Stimulated activated naive CD4-positive, alpha-beta T cell treated with Interleukin-2 at 50 U/mL for 16 hours (primary cell): ENCODE data around the gene STK39.
"Not testable (repeated sequence)": the region's sequence is repeated elsewhere in the genome, so short reads cannot be mapped to it uniquely, and the experiment has no call there.

Experiments used
- DNase-seq: peaks from one replicate; lab custom pipeline; 2025; lab: John Stamatoyannopoulos, UW

STK39 gene

GRCh38 chr2:168247341-168248261, at the start of gene STK39:
STK39 (minus strand) TSS chr2:168247595; CDS start chr2:168247435, 160 bp downstream.
- peak; percentile 74 for DNase-seq

GRCh38 chr2:168295051-168295450, 47.7 kb upstream of the STK39 start:
- no peak for DNase-seq

GRCh38 chr2:168294409-168294808, 47.0 kb upstream of the STK39 start:
- DNase-seq = no peak

GRCh38 chr2:168293766-168294165, 46.4 kb upstream of the STK39 start:
- no peak for DNase-seq

GRCh38 chr2:168290391-168290790, 43.0 kb upstream of the STK39 start:
- DNase-seq = no peak

GRCh38 chr2:168289880-168290279, 42.5 kb upstream of the STK39 start:
- DNase-seq = no peak

- no peak for DNase-seq
These were observed 39.1 kb upstream of the STK39 start for GRCh38 chr2:168286535-168286934.

GRCh38 chr2:168278424-168278888, 31.1 kb upstream of the STK39 start:
- no peak for DNase-seq

GRCh38 chr2:168277276-168277675, 29.9 kb upstream of the STK39 start:
- no peak for DNase-seq

- no peak for DNase-seq
These were observed 24.8 kb upstream of the STK39 start for GRCh38 chr2:168272225-168272624.

- not testable (repeated sequence) for DNase-seq
These were observed 15.5 kb upstream of the STK39 start for GRCh38 chr2:168262926-168263325.

- no peak for DNase-seq
These were observed 9.1 kb upstream of the STK39 start for GRCh38 chr2:168256448-168256847.

- no peak for DNase-seq
These were observed 8.5 kb upstream of the STK39 start for GRCh38 chr2:168255866-168256265.

GRCh38 chr2:168255103-168255502, 7.7 kb upstream of the STK39 start:
- DNase-seq = no peak

GRCh38 chr2:168254158-168254935, 7.0 kb upstream of the STK39 start:
- no peak for DNase-seq

- DNase-seq = no peak
These were observed 6.0 kb upstream of the STK39 start for GRCh38 chr2:168253379-168253778.

- DNase-seq = no peak
These were observed 5.6 kb upstream of the STK39 start for GRCh38 chr2:168252976-168253375.

GRCh38 chr2:168246483-168247340, 683 bp downstream of the STK39 start:
- peak; percentile 78 for DNase-seq

GRCh38 chr2:168246072-168246482, 1.3 kb downstream of the STK39 start:
- no peak for DNase-seq

- DNase-seq = no peak
These were observed 2.1 kb downstream of the STK39 start for GRCh38 chr2:168245074-168245825.

GRCh38 chr2:168244318-168244717, 3.1 kb downstream of the STK39 start:
- DNase-seq = peak; percentile 43
